ENCODE measurements around the gene ATXN1.
"Not testable (repeated sequence)": the region's sequence is repeated elsewhere in the genome, so short reads cannot be mapped to it uniquely, and the experiment has no call there.

The ATXN1 gene

GRCh38 chr6:16470502-16471221 is 290.6 kb downstream of the ATXN1 start:
- no peak for DNase-seq

GRCh38 chr6:16468991-16469615 is 292.2 kb downstream of the ATXN1 start:
- no peak for DNase-seq

GRCh38 chr6:16466800-16467553 is 294.3 kb downstream of the ATXN1 start:
- no peak for DNase-seq

GRCh38 chr6:16464045-16464444 is 297.2 kb downstream of the ATXN1 start:
- no peak for DNase-seq

- DNase-seq, result not testable (repeated sequence)
Measured at GRCh38 chr6:16463246-16463645, 298.0 kb downstream of the ATXN1 start.

GRCh38 chr6:16461491-16461890 is 299.8 kb downstream of the ATXN1 start:
- no peak for DNase-seq

GRCh38 chr6:16459472-16459871 is 301.8 kb downstream of the ATXN1 start:
- DNase-seq, result not testable (repeated sequence)

GRCh38 chr6:16452348-16452747 is 308.9 kb downstream of the ATXN1 start:
- DNase-seq, result no peak

DNA sequence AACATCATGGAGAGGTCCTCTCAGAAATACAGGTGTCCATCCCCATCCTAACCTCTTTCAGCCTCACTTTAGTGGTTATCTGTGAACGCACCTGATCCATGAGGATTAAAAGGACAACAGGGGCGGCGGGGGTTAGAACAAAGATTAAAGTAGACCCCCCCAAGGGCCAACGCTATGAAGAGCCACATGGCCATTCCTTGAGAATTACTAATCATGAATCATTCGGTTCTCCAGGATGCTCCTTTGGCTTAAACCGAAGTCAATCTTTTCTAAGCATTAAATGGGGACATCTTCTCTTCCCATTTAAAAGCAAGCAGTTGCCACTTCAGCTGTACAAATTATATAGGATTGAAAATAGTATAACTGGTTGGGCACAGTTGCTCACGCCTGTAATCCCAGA is 310.4 kb downstream of the ATXN1 start:
- no peak for DNase-seq

DNA sequence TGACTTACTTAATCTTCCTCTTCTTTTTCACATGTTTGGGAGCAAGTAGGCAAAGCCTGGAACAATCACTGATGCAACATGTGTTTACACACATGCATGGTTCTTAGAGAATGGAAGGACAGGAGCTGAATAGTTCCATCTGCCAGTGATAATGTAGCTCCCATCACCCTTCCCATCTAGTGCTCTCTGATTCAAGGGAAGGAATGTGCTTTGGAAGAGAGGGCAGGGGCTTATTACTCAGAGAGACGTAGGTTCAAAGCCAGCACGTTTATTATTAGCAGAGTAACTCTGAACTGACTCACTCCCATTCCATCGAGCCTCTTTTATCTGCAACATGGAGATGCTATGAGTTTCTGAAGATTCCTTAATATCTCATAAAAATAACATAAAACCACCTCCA is 311.0 kb downstream of the ATXN1 start:
- no peak for DNase-seq

- no peak for DNase-seq
Measured at GRCh38 chr6:16446273-16446672, 315.0 kb downstream of the ATXN1 start.

GRCh38 chr6:16442031-16442430 is 319.2 kb downstream of the ATXN1 start:
- no peak for DNase-seq

DNA sequence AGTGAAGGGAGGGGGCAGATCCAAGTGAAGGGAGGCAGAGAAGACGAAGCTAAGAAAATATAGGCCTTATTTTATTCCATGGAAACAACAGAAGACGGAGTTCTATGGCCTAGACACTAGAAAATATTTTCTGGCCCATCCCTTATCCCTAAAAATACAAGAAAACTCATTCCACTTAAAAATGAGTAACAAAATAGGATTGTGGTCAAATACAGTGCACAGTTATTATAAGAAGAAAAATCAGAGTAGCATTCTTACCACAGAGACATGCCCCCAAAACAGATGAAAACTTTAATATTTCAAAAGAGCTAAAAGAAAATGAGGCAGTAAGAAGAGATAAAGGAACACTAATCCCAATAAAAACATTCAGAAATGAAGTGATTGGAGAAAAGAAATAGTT is 320.0 kb downstream of the ATXN1 start:
- no peak for DNase-seq

- no peak for DNase-seq
Measured at GRCh38 chr6:16440636-16441212, 320.5 kb downstream of the ATXN1 start.

- no peak for DNase-seq
Measured at GRCh38 chr6:16438718-16439591, 322.3 kb downstream of the ATXN1 start.

GRCh38 chr6:16437984-16438383 is 323.3 kb downstream of the ATXN1 start:
- no peak for DNase-seq

- no peak for DNase-seq
Measured at GRCh38 chr6:16437095-16437494, 324.2 kb downstream of the ATXN1 start.

DNA sequence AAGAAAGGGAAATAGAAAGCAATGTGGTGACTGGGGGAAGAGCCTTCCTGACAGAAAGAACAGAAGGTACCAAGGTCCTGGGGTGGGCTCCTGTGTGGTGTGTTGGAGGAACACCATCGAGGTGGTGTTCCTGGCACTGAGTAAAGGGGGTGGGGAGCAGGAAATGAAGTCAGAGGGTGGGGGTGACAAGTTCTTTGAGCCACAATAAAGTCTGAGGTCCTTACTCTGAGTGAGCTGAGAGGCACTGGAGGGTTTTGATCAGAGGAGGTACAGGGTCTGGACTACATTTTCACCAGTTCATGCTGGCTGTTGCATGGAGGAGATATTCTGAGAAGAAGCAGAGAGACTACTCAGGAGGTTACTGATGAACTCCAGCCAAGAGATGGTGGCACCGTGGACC is 324.7 kb downstream of the ATXN1 start:
- no peak for DNase-seq

DNA sequence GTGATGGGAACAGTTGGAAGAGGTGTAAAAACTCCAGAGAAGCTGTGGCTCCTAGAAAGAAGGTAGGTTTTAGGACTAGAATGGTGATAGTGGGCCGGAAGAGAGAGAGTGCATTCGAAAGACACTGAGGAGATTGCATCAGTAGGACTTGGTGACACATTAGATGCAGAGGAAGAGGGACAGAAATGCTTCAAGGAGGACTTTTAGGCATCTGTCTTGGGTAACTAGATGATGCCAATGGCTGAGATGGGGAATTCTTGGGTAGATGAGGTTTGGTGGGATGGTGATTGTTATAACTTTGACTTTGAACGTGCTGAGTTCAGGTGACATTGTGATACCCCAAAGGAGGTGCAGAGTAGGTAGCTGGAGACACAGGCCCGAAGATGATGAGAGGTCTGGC is 326.4 kb downstream of the ATXN1 start:
- no peak for DNase-seq

DNA sequence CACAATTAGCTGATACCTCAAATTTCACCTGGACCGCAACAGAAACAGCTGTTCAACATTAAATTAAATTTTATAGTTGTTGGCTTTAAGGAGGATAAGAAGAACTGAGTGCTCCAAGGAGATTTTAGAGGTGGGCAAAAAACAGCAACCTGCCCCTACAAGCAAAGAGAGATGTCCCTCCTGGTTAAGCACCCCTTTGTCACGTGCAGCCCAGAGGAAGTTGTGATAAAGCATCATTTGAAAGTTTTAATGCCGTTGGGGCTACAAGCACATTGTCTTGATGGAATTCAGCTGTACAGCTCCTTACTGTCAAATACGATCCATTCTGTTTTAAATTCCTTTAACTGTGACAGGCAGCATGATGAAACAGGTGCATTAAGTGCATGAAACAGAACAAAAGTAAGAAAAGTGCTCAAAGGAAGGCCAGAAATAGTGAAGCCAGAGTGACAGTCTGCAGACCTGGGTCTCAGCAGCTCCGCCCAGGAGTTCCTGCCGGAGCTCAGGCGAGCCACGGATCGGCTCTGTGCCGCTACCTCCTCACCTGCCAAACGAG is 327.8 kb downstream of the ATXN1 start:
- DNase-seq, result no peak

DNA sequence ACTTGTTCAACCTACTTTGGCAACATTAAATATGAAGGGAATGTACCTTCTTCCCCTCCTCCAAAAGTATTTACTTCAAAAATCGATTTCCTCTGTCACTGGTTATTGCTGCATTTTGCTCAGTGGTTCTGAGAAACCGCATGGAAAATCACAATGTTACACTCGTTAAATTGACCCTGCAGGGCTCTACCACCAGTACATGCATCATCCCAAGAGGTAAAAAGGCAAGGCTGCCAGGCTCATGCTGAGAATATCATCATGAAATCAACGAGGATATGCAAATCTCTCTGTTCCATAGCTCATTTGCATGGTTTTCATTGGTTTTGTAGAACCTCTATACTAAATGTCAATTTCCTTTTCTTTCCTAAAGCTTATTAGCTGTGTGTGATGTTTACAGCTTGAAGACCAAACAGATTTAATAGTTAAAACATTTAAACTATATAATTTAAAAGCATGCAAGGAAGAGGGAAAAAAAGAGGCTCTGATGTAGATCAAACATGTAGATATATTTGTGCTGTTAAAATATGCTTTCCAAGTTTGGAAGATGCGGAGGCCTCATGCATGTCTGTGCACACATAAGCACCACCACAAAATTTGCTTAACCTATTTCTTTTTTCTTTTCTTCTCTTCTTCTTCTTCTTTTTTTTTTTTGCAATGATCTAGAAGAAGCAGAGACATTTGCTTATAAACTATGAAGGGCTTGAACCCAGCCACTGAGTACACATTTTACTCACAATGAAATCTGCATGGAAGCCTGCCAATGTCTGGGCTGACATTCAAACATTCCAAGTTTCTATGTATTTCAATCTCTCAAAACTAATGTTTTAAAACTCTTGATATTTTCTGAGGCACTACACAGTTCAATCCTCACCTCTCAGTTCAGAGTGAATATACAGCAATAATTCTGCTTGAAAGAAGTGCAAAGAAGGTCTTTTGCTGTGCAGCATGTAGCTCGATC is 328.9 kb downstream of the ATXN1 start:
- no peak for DNase-seq
